Breast epithelium (tissue), 3 donors: ENCODE measurements around the gene BABAM2.

Experiments used
- POLR2A ChIP-seq: fragments of 450-650 bp; IDR thresholded peaks from one replicate; pipeline ENCODE4 v1.6.1; 2016; ENCODE audit warnings: antibody characterized with exemption, mild to moderate bottlenecking, moderate library complexity
- POLR2AphosphoS5 ChIP-seq, 3 donors: sonication (generic); formaldehyde crosslinking; IDR thresholded peaks; one replicate each; pipeline ENCODE4 v1.6.1; 2017; ENCODE audit warnings: antibody characterized with exemption in 3 of 3
- TF ChIP-seq, protein P1 (sequence below), 3 donors: fragments of 450-650 bp; IDR thresholded peaks; one replicate each; pipeline ENCODE4 v1.5.1; 2016 to 2017; ENCODE audit warnings: antibody characterized with exemption in 3 of 3, mild to moderate bottlenecking in 3 of 3, moderate library complexity in 3 of 3

DNA sequence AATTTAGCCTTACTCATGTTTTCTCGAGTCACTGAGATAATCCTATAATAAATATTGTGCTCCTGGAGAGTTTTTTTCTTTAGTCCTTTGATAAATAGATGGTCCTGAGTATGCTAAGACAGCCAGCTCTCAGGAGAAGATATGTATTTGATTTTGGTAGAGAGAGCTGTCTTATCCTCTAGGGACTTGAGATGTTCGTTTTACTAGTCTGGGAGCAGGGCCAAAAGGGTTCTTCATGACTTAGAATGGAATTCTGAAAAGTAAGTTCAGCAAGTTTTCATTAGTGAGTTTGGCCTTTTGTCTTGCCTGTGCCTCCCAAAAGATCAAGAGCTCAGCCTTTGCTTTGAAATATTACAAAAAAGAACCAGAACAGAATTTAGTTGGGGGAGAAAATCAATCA, 246.7 kb downstream of the BABAM2 start:
- TF ChIP-seq, protein P1, sequence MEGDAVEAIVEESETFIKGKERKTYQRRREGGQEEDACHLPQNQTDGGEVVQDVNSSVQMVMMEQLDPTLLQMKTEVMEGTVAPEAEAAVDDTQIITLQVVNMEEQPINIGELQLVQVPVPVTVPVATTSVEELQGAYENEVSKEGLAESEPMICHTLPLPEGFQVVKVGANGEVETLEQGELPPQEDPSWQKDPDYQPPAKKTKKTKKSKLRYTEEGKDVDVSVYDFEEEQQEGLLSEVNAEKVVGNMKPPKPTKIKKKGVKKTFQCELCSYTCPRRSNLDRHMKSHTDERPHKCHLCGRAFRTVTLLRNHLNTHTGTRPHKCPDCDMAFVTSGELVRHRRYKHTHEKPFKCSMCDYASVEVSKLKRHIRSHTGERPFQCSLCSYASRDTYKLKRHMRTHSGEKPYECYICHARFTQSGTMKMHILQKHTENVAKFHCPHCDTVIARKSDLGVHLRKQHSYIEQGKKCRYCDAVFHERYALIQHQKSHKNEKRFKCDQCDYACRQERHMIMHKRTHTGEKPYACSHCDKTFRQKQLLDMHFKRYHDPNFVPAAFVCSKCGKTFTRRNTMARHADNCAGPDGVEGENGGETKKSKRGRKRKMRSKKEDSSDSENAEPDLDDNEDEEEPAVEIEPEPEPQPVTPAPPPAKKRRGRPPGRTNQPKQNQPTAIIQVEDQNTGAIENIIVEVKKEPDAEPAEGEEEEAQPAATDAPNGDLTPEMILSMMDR (IDR thresholded peaks at IDR 0.05), result no peak
- TF ChIP-seq POLR2AphosphoS5 (IDR thresholded peaks at IDR 0.05) (no peak), POLR2A (no peak)
